Measurements from ENCODE around the gene CCDC28A. TPM values are rescaled to one million over a fixed set of nuclear protein-coding genes. Genes with fewer than 3 reads are reported as not detected.
"Not testable (repeated sequence)": the region's sequence is repeated elsewhere in the genome, so short reads cannot be mapped to it uniquely, and the experiment has no call there.

The CCDC28A gene
- total and polyA plus RNA-seq, 8 donors, result 0.58 to 51.9 (median 26.3) TPM

DNA sequence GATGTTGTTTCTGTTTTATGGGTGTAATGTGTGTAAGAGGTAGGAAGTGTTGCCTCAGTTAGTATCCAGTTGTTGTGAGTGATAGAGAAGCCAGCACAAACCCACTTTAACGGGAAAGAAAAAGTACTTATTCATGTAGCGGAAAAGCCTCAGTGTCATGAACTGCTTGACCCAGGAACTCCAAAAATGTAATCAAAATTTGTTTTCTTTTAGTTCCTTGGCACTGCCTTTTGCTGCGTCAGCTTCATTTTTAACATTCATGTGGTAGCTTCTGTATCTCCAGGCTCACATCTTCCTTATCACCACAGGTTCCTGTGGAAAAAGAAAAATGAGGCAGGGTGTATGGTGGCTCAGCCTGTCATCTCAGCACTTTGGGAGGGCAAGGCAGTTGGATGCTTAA is 46.4 kb upstream of the CCDC28A start:
- peaks cover 7 to 19% (median 18%) of the 10 kb centered on the region in 4 donors for H3K4me1 ChIP-seq
- DNase-seq, result no peak
- no peaks in the 10 kb centered on the region for H3K36me3 ChIP-seq
- no peak overlapping the region for H3K27ac ChIP-seq
- no peaks in the 10 kb centered on the region for H3K27me3 ChIP-seq
- H3K4me3 ChIP-seq, result no peak overlapping the region
- intact Hi-C loops (cut with DNase I; ENCODE audit: low total_unique reads), result no loop called here
- whole genome bisulfite sequencing, 5 donors, result 83 to 87% (median 84%) methylated on average over 3 of the region's 3 CpGs
- no peaks in the 10 kb centered on the region for H3K9me3 ChIP-seq
- TF ChIP-seq POLR2AphosphoS5 (IDR thresholded peaks at IDR 0.05) (no peak), POLR2A (IDR thresholded peaks at IDR 0.05) (no peak), CTCF (IDR thresholded peaks at IDR 0.05) (no peak), EP300 (IDR thresholded peaks at IDR 0.05) (no peak)

DNA sequence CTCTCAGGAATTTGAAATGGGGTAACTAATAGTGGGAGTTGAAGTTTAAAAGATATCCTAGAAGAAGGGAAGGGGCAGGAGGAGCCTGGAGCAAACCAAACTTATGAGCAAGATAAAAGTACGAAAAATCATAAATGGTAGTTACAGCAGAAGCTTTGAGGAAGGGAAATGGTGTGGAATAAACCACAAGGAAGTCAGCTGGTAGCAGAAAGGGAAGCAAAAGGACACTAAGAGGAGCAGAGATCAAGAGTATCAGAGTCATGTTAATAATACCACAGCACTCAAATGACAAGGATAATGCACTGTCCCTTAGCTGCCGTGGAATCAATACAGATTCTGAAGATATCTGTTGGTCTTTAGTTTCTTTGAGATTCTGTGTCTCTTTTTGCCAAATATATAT is 44.9 kb upstream of the CCDC28A start:
- no peak overlapping the region for H3K27ac ChIP-seq
- no peaks in the 10 kb centered on the region for H3K27me3 ChIP-seq
- H3K36me3 ChIP-seq, result no peaks in the 10 kb centered on the region
- peaks cover 0 to 11% (median 10%) of the 10 kb centered on the region in 4 donors for H3K4me1 ChIP-seq
- TF ChIP-seq CTCF (IDR thresholded peaks at IDR 0.05), result no peak
- TF ChIP-seq POLR2AphosphoS5 (IDR thresholded peaks at IDR 0.05), result no peak
- intact Hi-C loops (cut with DNase I; ENCODE audit: low total_unique reads), result no loop called here
- no peak overlapping the region for H3K4me3 ChIP-seq
- H3K9me3 ChIP-seq, result no peaks in the 10 kb centered on the region
- WGBS, 5 donors, result 66 to 86% (median 77%) methylated on average over 2 of the region's 2 CpGs
- DNase-seq, result no peak

GRCh38 chr6:138730037-138730436 is 43.5 kb upstream of the CCDC28A start:
- intact Hi-C loops (cut with DNase I; ENCODE audit: low total_unique reads); H3K27me3 ChIP-seq; H3K27ac ChIP-seq; DNase-seq; H3K36me3 ChIP-seq; H3K4me3 ChIP-seq; H3K4me1 ChIP-seq; H3K9me3 ChIP-seq: not testable (repeated sequence)
- 81 to 89% (median 83%) methylated on average over 5 of the region's 5 CpGs for WGBS, 5 donors

- WGBS, 5 donors, result 91 to 100% (median 95%) methylated on average over 1 of the region's 1 CpG
Measured at GRCh38 chr6:138734585-138734984, 39.0 kb upstream of the CCDC28A start.

GRCh38 chr6:138736640-138737039 is 36.9 kb upstream of the CCDC28A start:
- Histone ChIP-seq H3K4me3 (no peak overlapping the region), H3K27me3 (no peaks in the 10 kb centered on the region), H3K36me3 (no peaks in the 10 kb centered on the region), H3K4me1 (no peaks in the 10 kb centered on the region), H3K9me3 (no peaks in the 10 kb centered on the region), H3K27ac (no peak overlapping the region)
- DNase-seq, result no peak
- no peak for TF ChIP-seq POLR2AphosphoS5 (IDR thresholded peaks at IDR 0.05)
- no peak for TF ChIP-seq POLR2A (IDR thresholded peaks at IDR 0.05)
- TF ChIP-seq CTCF (IDR thresholded peaks at IDR 0.05), result no peak
- TF ChIP-seq EP300 (IDR thresholded peaks at IDR 0.05), result no peak
- WGBS, 5 donors, result 86 to 96% (median 95%) methylated on average over 5 of the region's 5 CpGs
- intact Hi-C loops (cut with DNase I; ENCODE audit: low total_unique reads), result no loop called here

More at GRCh38 chr6:138734585-138734984, 39.0 kb upstream of the CCDC28A start:
- H3K36me3 ChIP-seq, result no peaks in the 10 kb centered on the region
- no peak overlapping the region for H3K4me3 ChIP-seq
- H3K9me3 ChIP-seq, result no peaks in the 10 kb centered on the region
- intact Hi-C loops (cut with DNase I; ENCODE audit: low total_unique reads), result no loop called here
- H3K27me3 ChIP-seq, result no peaks in the 10 kb centered on the region
- H3K27ac ChIP-seq, result no peak overlapping the region
- no peak for TF ChIP-seq EP300 (IDR thresholded peaks at IDR 0.05)
- TF ChIP-seq POLR2A (IDR thresholded peaks at IDR 0.05), result no peak
- TF ChIP-seq POLR2AphosphoS5 (IDR thresholded peaks at IDR 0.05), result no peak
- no peak for TF ChIP-seq CTCF (IDR thresholded peaks at IDR 0.05)
- H3K4me1 ChIP-seq, result no peaks in the 10 kb centered on the region
- DNase-seq, result no peak

All from stomach (tissue), 9 donors.